ENCODE data around the gene ARHGEF9. TPM values are rescaled to one million over a fixed set of nuclear protein-coding genes. Genes with fewer than 3 reads are reported as not detected.

ARHGEF9 gene
- polyA plus RNA-seq, 2 of the 4 experiments (the other 2 are of a cell fraction), result 6.8 to 15.4 TPM

- ChIA-PET POLR2A (no interaction called here), CTCF (no interaction called here)
- H3K9me3 ChIP-seq, result no peaks in the 10 kb centered on the region
- no peak overlapping the region for H3K27ac ChIP-seq
- no peak overlapping the region for H3K4me3 ChIP-seq
- no peak overlapping the region for H3K4me2 ChIP-seq
- no peak for ATAC-seq
- no peak for DNase-seq (ENCODE audit: low read depth in 1 of 2, low spot score in 1 of 2)
- no peak for FAIRE-seq
- TF ChIP-seq HMGXB4 (CRISPR knock-in tag; IDR thresholded peaks at IDR 0.05; ENCODE audit: borderline replicate concordance) (no peak), EHMT2 (IDR thresholded peaks at IDR 0.05; ENCODE audit: low read depth) (no peak), MAX (IDR thresholded peaks at IDR 0.05) (no peak), SMC3 (IDR thresholded peaks at IDR 0.05) (no peak), RNF2 (IDR thresholded peaks at IDR 0.05; ENCODE audit: borderline replicate concordance, low read depth) (no peak), MAFK (IDR thresholded peaks at IDR 0.05; ENCODE audit: partially characterized antibody) (no peak), ZSCAN20 (CRISPR knock-in tag; IDR thresholded peaks at IDR 0.05) (no peak), EP300 (IDR thresholded peaks at IDR 0.05) (no peak), HOXA7 (CRISPR knock-in tag; IDR thresholded peaks at IDR 0.05) (no peak)
- H3K4me1 ChIP-seq, result no peaks in the 10 kb centered on the region
- WGBS (ENCODE audit: missing lambda C conversion rate), result 92% methylated on average over 4 of the region's 4 CpGs
Measured at GRCh38 chrX:63673896-63674295, 111.1 kb downstream of the ARHGEF9 start.

GRCh38 chrX:63664741-63665140 is 120.3 kb downstream of the ARHGEF9 start:
- FAIRE-seq (no peak), DNase-seq (ENCODE audit: low read depth in 1 of 2, low spot score in 1 of 2) (no peak), ATAC-seq (no peak)
- Histone ChIP-seq H3K4me3 (no peak overlapping the region), H3K27ac (no peak overlapping the region), H3K9me3 (no peaks in the 10 kb centered on the region), H3K4me2 (no peak overlapping the region), H3K4me1 (no peaks in the 10 kb centered on the region)
- CTCF ChIA-PET, result interaction anchor here (0.9 kb wide), 1 partner anchor 23 kb away, joined by 3 read pairs; no protein-coding TSS in a partner anchor
- TF ChIP-seq ZC3H11A (IDR thresholded peaks at IDR 0.05) (no peak), POLR2AphosphoS2 (conservative IDR thresholded peaks at IDR 0.05; ENCODE audit: low read length) (no peak), JUNB (IDR thresholded peaks at IDR 0.05) (no peak), ESRRA (IDR thresholded peaks at IDR 0.05; ENCODE audit: borderline replicate concordance, low read length) (no peak), NFE2L2 (conservative IDR thresholded peaks at IDR 0.05; ENCODE audit: low read length) (no peak), MAX (IDR thresholded peaks at IDR 0.05) (no peak), KDM1A (IDR thresholded peaks at IDR 0.05; ENCODE audit: low read depth) (no peak), MAZ (IDR thresholded peaks at IDR 0.05; ENCODE audit: borderline replicate concordance, low read depth, low read length) (no peak), SREBF2 (IDR thresholded peaks at IDR 0.05) (no peak), ZFP36 (IDR thresholded peaks at IDR 0.05; ENCODE audit: borderline replicate concordance, partially characterized antibody) (no peak), CHD2 (IDR thresholded peaks at IDR 0.05; ENCODE audit: low read length, partially characterized antibody) (no peak), CBX8 (IDR thresholded peaks at IDR 0.05) (no peak), PHF8 (IDR thresholded peaks at IDR 0.05; ENCODE audit: borderline replicate concordance, low read depth) (no peak), ELK1 (IDR thresholded peaks at IDR 0.05; ENCODE audit: low read depth, low read length) (no peak)
- POLR2A ChIA-PET, result no interaction called here

- Histone ChIP-seq H3K4me1 (no peaks in the 10 kb centered on the region), H3K4me2 (no peak overlapping the region), H3K4me3 (no peak overlapping the region), H3K9me3 (no peaks in the 10 kb centered on the region), H3K27ac (no peak overlapping the region)
- WGBS (ENCODE audit: missing lambda C conversion rate), result 79% methylated on average over 1 of the region's 1 CpG
- ChIA-PET POLR2A (no interaction called here), CTCF (interaction anchor here (0.9 kb wide), 1 partner anchor 23 kb away, joined by 3 read pairs; no protein-coding TSS in a partner anchor)
- ATAC-seq (no peak), FAIRE-seq (no peak), DNase-seq (ENCODE audit: low read depth in 1 of 2, low spot score in 1 of 2) (no peak)
- TF ChIP-seq USF2 (IDR thresholded peaks at IDR 0.05), result no peak
- TF ChIP-seq ZC3H11A (IDR thresholded peaks at IDR 0.05), result no peak
- TF ChIP-seq ZNF302 (CRISPR knock-in tag; IDR thresholded peaks at IDR 0.05), result no peak
- no peak for TF ChIP-seq HOXB13 (CRISPR knock-in tag; IDR thresholded peaks at IDR 0.05; ENCODE audit: low read depth)
- TF ChIP-seq NR3C1 (IDR thresholded peaks at IDR 0.05), result no peak
- no peak for TF ChIP-seq POLR2AphosphoS2 (conservative IDR thresholded peaks at IDR 0.05; ENCODE audit: low read length)
- TF ChIP-seq JUN (IDR thresholded peaks at IDR 0.05), result no peak
- TF ChIP-seq CTCF (IDR thresholded peaks at IDR 0.05), result no peak
- no peak for TF ChIP-seq ESRRA (IDR thresholded peaks at IDR 0.05; ENCODE audit: borderline replicate concordance, low read length)
- TF ChIP-seq E2F6 (IDR thresholded peaks at IDR 0.05; ENCODE audit: borderline replicate concordance, low read depth), result no peak
- no peak for TF ChIP-seq PHF8 (IDR thresholded peaks at IDR 0.05; ENCODE audit: borderline replicate concordance, low read depth)
Measured at GRCh38 chrX:63664083-63664482, 120.9 kb downstream of the ARHGEF9 start.
